ENCODE results near the gene SPACA5.
"Not testable (repeated sequence)": the region's sequence is repeated elsewhere in the genome, so short reads cannot be mapped to it uniquely, and the experiment has no call there.

Gene SPACA5

GRCh38 chrX:48027545-48027944 is 20.8 kb downstream of the SPACA5 start:
- no CpG with 5 or more reads among the region's 4 CpGs for WGBS, 2 donors (ENCODE audit: extremely low coverage in 2 of 2, insufficient read length in 2 of 2, insufficient replicate concordance in 1 of 2)

GRCh38 chrX:48028091-48028490 is 21.3 kb downstream of the SPACA5 start:
- no CpG with 5 or more reads among the region's 8 CpGs for WGBS, 2 donors (ENCODE audit: extremely low coverage in 2 of 2, insufficient read length in 2 of 2, insufficient replicate concordance in 1 of 2)

More at GRCh38 chrX:48027545-48027944, 20.8 kb downstream of the SPACA5 start:
- H3K18ac ChIP-seq (ENCODE audit: low read length); H3K27me3 ChIP-seq (ENCODE audit: control insufficient read depth in 3 of 3, insufficient read depth in 3 of 3, low read depth in 1 of 3, low read length in 3 of 3); H3K27ac ChIP-seq (replicated peaks; ENCODE audit: low read length); H3K4me2 ChIP-seq (ENCODE audit: insufficient read depth, low read length, poor library complexity, severe bottlenecking); H3K36me3 ChIP-seq (replicated peaks in 1 of 2; ENCODE audit: control insufficient read depth in 2 of 2, insufficient read depth in 2 of 2, low read length in 2 of 2); H2BK12ac ChIP-seq (ENCODE audit: low read length); H3K4me3 ChIP-seq (ENCODE audit: low read length in 2 of 2); H3K9ac ChIP-seq (ENCODE audit: low read depth, low read length, poor library complexity); H2AFZ ChIP-seq (ENCODE audit: low read length); H2AK5ac ChIP-seq (ENCODE audit: low read depth, low read length); H3K4ac ChIP-seq (ENCODE audit: low read length); H3K14ac ChIP-seq (ENCODE audit: low read length); H4K91ac ChIP-seq (ENCODE audit: low read depth, low read length, poor library complexity); H3K9me3 ChIP-seq (replicated peaks in 1 of 2; ENCODE audit: control insufficient read depth in 2 of 2, insufficient read depth in 1 of 2, low read depth in 1 of 2, low read length in 2 of 2); H4K8ac ChIP-seq (ENCODE audit: low read depth, low read length); H3K79me1 ChIP-seq (ENCODE audit: low read depth, low read length); H2BK15ac ChIP-seq (ENCODE audit: low read length); DNase-seq (ENCODE audit: low spot score); H2BK5ac ChIP-seq (ENCODE audit: low read length); H2BK120ac ChIP-seq (ENCODE audit: low read depth, low read length); H3K23ac ChIP-seq (ENCODE audit: low read depth, low read length, poor library complexity); H3K4me1 ChIP-seq (ENCODE audit: control insufficient read depth in 2 of 2, insufficient read depth in 1 of 2, low read depth in 1 of 2, low read length in 2 of 2): not testable (repeated sequence)

GRCh38 chrX:48030237-48030636 is 23.4 kb downstream of the SPACA5 start:
- Histone ChIP-seq H3K23ac (ENCODE audit: low read depth, low read length, poor library complexity) (no peak overlapping the region), H2BK5ac (ENCODE audit: low read length) (no peak overlapping the region), H3K18ac (ENCODE audit: low read length) (no peak overlapping the region), H3K4me1 (ENCODE audit: control insufficient read depth in 2 of 2, insufficient read depth in 1 of 2, low read depth in 1 of 2, low read length in 2 of 2) (no peaks in the 10 kb centered on the region), H3K4me3 (ENCODE audit: low read length in 2 of 2) (no peak overlapping the region), H3K9ac (ENCODE audit: low read depth, low read length, poor library complexity) (no peak overlapping the region), H3K9me3 (replicated peaks in 1 of 2; ENCODE audit: control insufficient read depth in 2 of 2, insufficient read depth in 1 of 2, low read depth in 1 of 2, low read length in 2 of 2) (no peaks in the 10 kb centered on the region), H3K4me2 (ENCODE audit: insufficient read depth, low read length, poor library complexity, severe bottlenecking) (no peak overlapping the region), H3K14ac (ENCODE audit: low read length) (no peak overlapping the region), H4K91ac (ENCODE audit: low read depth, low read length, poor library complexity) (no peak overlapping the region), H3K4ac (ENCODE audit: low read length) (no peak overlapping the region), H2BK15ac (ENCODE audit: low read length) (no peak overlapping the region), H3K79me1 (ENCODE audit: low read depth, low read length) (no peaks in the 10 kb centered on the region), H3K27ac (replicated peaks; ENCODE audit: low read length) (no peak overlapping the region), H2AFZ (ENCODE audit: low read length) (no peak overlapping the region), H2BK120ac (ENCODE audit: low read depth, low read length) (no peak overlapping the region), H2BK12ac (ENCODE audit: low read length) (no peak overlapping the region), H4K8ac (ENCODE audit: low read depth, low read length) (no peak overlapping the region), H3K27me3 (ENCODE audit: control insufficient read depth in 3 of 3, insufficient read depth in 3 of 3, low read depth in 1 of 3, low read length in 3 of 3) (no peaks in the 10 kb centered on the region), H2AK5ac (ENCODE audit: low read depth, low read length) (no peak overlapping the region), H3K36me3 (replicated peaks in 1 of 2; ENCODE audit: control insufficient read depth in 2 of 2, insufficient read depth in 2 of 2, low read length in 2 of 2) (no peaks in the 10 kb centered on the region)
- WGBS, 2 donors (ENCODE audit: extremely low coverage in 2 of 2, insufficient read length in 2 of 2, insufficient replicate concordance in 1 of 2): no CpG with 5 or more reads among the region's 10 CpGs
- DNase-seq (ENCODE audit: low spot score): no peak

More at GRCh38 chrX:48028091-48028490, 21.3 kb downstream of the SPACA5 start:
- DNase-seq (ENCODE audit: low spot score): no peak
- Histone ChIP-seq H3K4ac (ENCODE audit: low read length) (no peak overlapping the region), H3K79me1 (ENCODE audit: low read depth, low read length) (no peaks in the 10 kb centered on the region), H3K4me1 (ENCODE audit: control insufficient read depth in 2 of 2, insufficient read depth in 1 of 2, low read depth in 1 of 2, low read length in 2 of 2) (no peaks in the 10 kb centered on the region), H3K14ac (ENCODE audit: low read length) (no peak overlapping the region), H3K4me2 (ENCODE audit: insufficient read depth, low read length, poor library complexity, severe bottlenecking) (no peak overlapping the region), H2BK12ac (ENCODE audit: low read length) (no peak overlapping the region), H3K9me3 (replicated peaks in 1 of 2; ENCODE audit: control insufficient read depth in 2 of 2, insufficient read depth in 1 of 2, low read depth in 1 of 2, low read length in 2 of 2) (no peaks in the 10 kb centered on the region), H3K36me3 (replicated peaks in 1 of 2; ENCODE audit: control insufficient read depth in 2 of 2, insufficient read depth in 2 of 2, low read length in 2 of 2) (no peaks in the 10 kb centered on the region), H3K9ac (ENCODE audit: low read depth, low read length, poor library complexity) (no peak overlapping the region), H3K18ac (ENCODE audit: low read length) (no peak overlapping the region), H2AFZ (ENCODE audit: low read length) (no peak overlapping the region), H3K4me3 (ENCODE audit: low read length in 2 of 2) (no peak overlapping the region), H2AK5ac (ENCODE audit: low read depth, low read length) (no peak overlapping the region), H2BK5ac (ENCODE audit: low read length) (no peak overlapping the region), H4K8ac (ENCODE audit: low read depth, low read length) (no peak overlapping the region), H3K27me3 (ENCODE audit: control insufficient read depth in 3 of 3, insufficient read depth in 3 of 3, low read depth in 1 of 3, low read length in 3 of 3) (no peaks in the 10 kb centered on the region), H4K91ac (ENCODE audit: low read depth, low read length, poor library complexity) (no peak overlapping the region), H2BK120ac (ENCODE audit: low read depth, low read length) (no peak overlapping the region), H3K27ac (replicated peaks; ENCODE audit: low read length) (no peak overlapping the region), H2BK15ac (ENCODE audit: low read length) (no peak overlapping the region), H3K23ac (ENCODE audit: low read depth, low read length, poor library complexity) (no peak overlapping the region)

- H4K91ac ChIP-seq (ENCODE audit: low read depth, low read length, poor library complexity); H2BK5ac ChIP-seq (ENCODE audit: low read length); H2BK120ac ChIP-seq (ENCODE audit: low read depth, low read length); H3K9me3 ChIP-seq (replicated peaks in 1 of 2; ENCODE audit: control insufficient read depth in 2 of 2, insufficient read depth in 1 of 2, low read depth in 1 of 2, low read length in 2 of 2); H3K27ac ChIP-seq (replicated peaks; ENCODE audit: low read length); H3K79me1 ChIP-seq (ENCODE audit: low read depth, low read length); H3K23ac ChIP-seq (ENCODE audit: low read depth, low read length, poor library complexity); H2BK12ac ChIP-seq (ENCODE audit: low read length); H4K8ac ChIP-seq (ENCODE audit: low read depth, low read length); H3K4ac ChIP-seq (ENCODE audit: low read length); DNase-seq (ENCODE audit: low spot score); H3K4me1 ChIP-seq (ENCODE audit: control insufficient read depth in 2 of 2, insufficient read depth in 1 of 2, low read depth in 1 of 2, low read length in 2 of 2); H2AFZ ChIP-seq (ENCODE audit: low read length); H2BK15ac ChIP-seq (ENCODE audit: low read length); H3K36me3 ChIP-seq (replicated peaks in 1 of 2; ENCODE audit: control insufficient read depth in 2 of 2, insufficient read depth in 2 of 2, low read length in 2 of 2); H3K9ac ChIP-seq (ENCODE audit: low read depth, low read length, poor library complexity); H3K4me3 ChIP-seq (ENCODE audit: low read length in 2 of 2); H3K18ac ChIP-seq (ENCODE audit: low read length); H3K27me3 ChIP-seq (ENCODE audit: control insufficient read depth in 3 of 3, insufficient read depth in 3 of 3, low read depth in 1 of 3, low read length in 3 of 3); H3K14ac ChIP-seq (ENCODE audit: low read length); H3K4me2 ChIP-seq (ENCODE audit: insufficient read depth, low read length, poor library complexity, severe bottlenecking); H2AK5ac ChIP-seq (ENCODE audit: low read depth, low read length): not testable (repeated sequence)
- WGBS, 2 donors (ENCODE audit: extremely low coverage in 2 of 2, insufficient read length in 2 of 2, insufficient replicate concordance in 1 of 2): no CpG with 5 or more reads among the region's 10 CpGs
These were observed 23.9 kb downstream of the SPACA5 start for GRCh38 chrX:48030641-48031173.

Data from neuronal stem cell (in vitro differentiated cells).